Measurements from ENCODE around the gene PSPH. TPM values are rescaled to one million over a fixed set of nuclear protein-coding genes. Genes with fewer than 3 reads are reported as not detected.
"Not testable (repeated sequence)": the region's sequence is repeated elsewhere in the genome, so short reads cannot be mapped to it uniquely, and the experiment has no call there.

PSPH gene
- total RNA-seq: 1 to 10 TPM; 6.2 to 7.8 TPM
- 1 to 10 TPM; 5.7 to 8.0 (median 6.9) TPM for polyA plus RNA-seq
- 3.0 to 37.6 (median 8.1) reads per million in 6 experiments for total RNA-seq

GRCh38 chr7:56051339-56052191 is at the start of gene PSPH, which contains the start of gene CCT6A:
Gene PSPH (minus strand): TSS chr7:56051444. CDS start chr7:56021212, 30,232 bp downstream.
Gene CCT6A (plus strand): TSS chr7:56051765. CDS start chr7:56051849, 84 bp downstream.
- Mint-ChIP-seq H3K36me3 (peaks cover 0 to 36% (median 0%) of the 10 kb centered on the region in 3 donors), H3K9me3 (no peaks in the 10 kb centered on the region), H3K4me3 (peak within 1 kb of the TSS; percentile 91 to 99 (median 96)), H3K4me1 (peaks cover 4 to 44% (median 32%) of the 10 kb centered on the region in 4 donors), H3K27ac (peak within 1 kb of the TSS; percentile 82 to 97 (median 96)), H3K27me3 (no peaks in the 10 kb centered on the region)
- peak; percentile 69 to 91 (median 84) for DNase-seq
- POLR2A ChIA-PET: interaction anchor here (0.6 to 2.2 kb wide), 11 partner anchors 8 to 685 kb away, joined by 3 to 42 read pairs (median 3); partner anchors contain the start of genes CHCHD2 and SUMF2
- ATAC-seq: peak; percentile 85 to 94

DNA sequence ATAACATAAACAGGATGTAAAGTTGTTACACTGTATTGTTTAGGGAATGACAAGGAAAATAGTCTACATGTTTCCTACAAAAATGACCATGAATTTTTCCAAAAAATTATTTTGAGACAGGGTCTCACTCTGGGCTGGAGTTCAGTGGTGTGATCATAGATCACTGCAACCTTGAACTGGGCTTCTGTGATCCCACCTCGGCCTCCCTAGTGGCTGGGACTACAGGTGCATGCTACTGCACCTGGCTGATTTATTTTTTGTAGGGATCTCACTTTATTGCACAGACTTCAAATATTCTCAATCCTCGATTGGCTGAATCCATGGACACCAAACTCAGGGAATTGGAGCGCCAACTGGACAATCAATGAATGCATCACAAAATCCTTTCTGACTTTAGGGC is 48.4 kb upstream of the PSPH start:
- no peaks in the 10 kb centered on the region for H3K9me3 Mint-ChIP-seq
- peak in 1 of 2 donors; percentile 32 for ATAC-seq
- POLR2A ChIA-PET: no interaction called here
- H3K27me3 Mint-ChIP-seq: no peaks in the 10 kb centered on the region
- H3K27ac Mint-ChIP-seq: peak overlapping the region in 3 of 10 donors; percentile 4 to 69 (median 19)
- DNase-seq: no peak
- H3K4me1 Mint-ChIP-seq: peaks cover 5 to 16% (median 10%) of the 10 kb centered on the region in 4 donors
- no peak overlapping the region for H3K4me3 Mint-ChIP-seq
- peaks cover 0 to 54% (median 13%) of the 10 kb centered on the region in 3 donors for H3K36me3 Mint-ChIP-seq

- H3K27me3 Mint-ChIP-seq, H3K27ac Mint-ChIP-seq, POLR2A ChIA-PET: not testable (repeated sequence)
Observed at GRCh38 chr7:56098187-56099008, 47.2 kb upstream of the PSPH start.

GRCh38 chr7:56097700-56098099 is 46.5 kb upstream of the PSPH start:
- H3K27ac Mint-ChIP-seq: no peak overlapping the region
- H3K9me3 Mint-ChIP-seq: no peaks in the 10 kb centered on the region
- POLR2A ChIA-PET: no interaction called here
- H3K4me3 Mint-ChIP-seq: no peak overlapping the region
- ATAC-seq (no peak), DNase-seq (no peak)
- peaks cover 0 to 38% (median 8%) of the 10 kb centered on the region in 3 donors for H3K36me3 Mint-ChIP-seq
- no peaks in the 10 kb centered on the region for H3K27me3 Mint-ChIP-seq
- H3K4me1 Mint-ChIP-seq: peaks cover 2 to 5% (median 3%) of the 10 kb centered on the region in 4 donors

More at GRCh38 chr7:56098187-56099008, 47.2 kb upstream of the PSPH start:
- not testable (repeated sequence) for DNase-seq, H3K9me3 Mint-ChIP-seq, ATAC-seq, H3K4me1 Mint-ChIP-seq, H3K4me3 Mint-ChIP-seq
- H3K36me3 Mint-ChIP-seq: peaks cover 0 to 42% (median 10%) of the 10 kb centered on the region in 3 donors

DNA sequence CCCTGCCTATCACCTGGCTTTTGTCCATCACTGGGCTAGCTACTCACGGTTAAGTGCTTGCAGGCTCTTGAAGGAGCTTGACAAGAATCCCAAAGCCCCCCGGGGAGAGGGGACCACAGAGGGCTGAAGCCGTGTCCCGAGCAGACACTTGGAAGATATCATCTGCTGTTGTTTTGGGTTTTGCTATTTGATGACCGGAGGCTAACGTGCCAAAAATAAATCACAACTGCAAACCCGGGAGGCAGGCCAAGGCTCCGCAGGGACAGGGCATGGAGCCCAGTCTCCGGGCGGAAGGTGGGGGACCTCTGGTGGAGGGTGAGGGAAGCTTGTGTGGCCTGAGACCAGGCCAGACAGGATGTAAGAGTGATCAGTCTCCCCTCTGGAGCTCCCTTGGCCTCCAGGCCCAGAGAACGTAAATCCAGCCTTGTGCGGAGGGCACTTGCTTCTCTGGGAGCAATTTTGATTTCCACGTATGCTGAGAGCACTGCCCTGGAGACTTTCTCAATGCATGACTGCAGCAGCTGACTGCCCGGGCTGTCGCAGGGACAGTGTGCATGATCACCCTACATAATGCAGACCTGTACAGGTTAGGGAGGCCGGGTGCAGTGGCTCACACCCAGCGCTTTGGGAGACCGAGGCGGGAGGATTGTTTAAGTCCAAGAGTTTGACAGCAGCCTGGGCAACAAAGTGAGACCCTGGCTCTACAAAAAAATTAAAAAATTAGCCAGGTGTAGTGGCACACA is 41.7 kb upstream of the PSPH start, which contains the start of gene PHKG1:
TSS of gene PHKG1 (minus strand) at position 164 of the 743 bp plus-strand sequence. CDS start 4,011 bp downstream, outside the sequence.
- POLR2A ChIA-PET: no interaction called here
- ATAC-seq: peak in 1 of 2 donors; percentile 31
- Mint-ChIP-seq H3K9me3 (no peaks in the 10 kb centered on the region), H3K4me3 (no peak within 1 kb of the TSS), H3K27me3 (no peaks in the 10 kb centered on the region), H3K4me1 (no peaks in the 10 kb centered on the region), H3K27ac (peak within 1 kb of the TSS in 5 of 10 donors; percentile 9 to 72 (median 24)), H3K36me3 (peaks cover 0 to 13% (median 4%) of the 10 kb centered on the region in 3 donors)
- no peak for DNase-seq

- H3K9me3 Mint-ChIP-seq, POLR2A ChIA-PET, ATAC-seq, DNase-seq, H3K27me3 Mint-ChIP-seq, H3K4me1 Mint-ChIP-seq, H3K4me3 Mint-ChIP-seq: not testable (repeated sequence)
- H3K36me3 Mint-ChIP-seq: peaks cover 0 to 13% (median 4%) of the 10 kb centered on the region in 3 donors
- H3K27ac Mint-ChIP-seq: peak overlapping the region in 2 of 10 donors; percentile 22 to 27
Observed at GRCh38 chr7:56092388-56092787, 41.1 kb upstream of the PSPH start.

- Mint-ChIP-seq H3K4me3 (no peak overlapping the region), H3K27ac (peak overlapping the region in 2 of 10 donors; percentile 8 to 22), H3K36me3 (peaks cover 0 to 14% (median 4%) of the 10 kb centered on the region in 3 donors), H3K27me3 (no peaks in the 10 kb centered on the region), H3K9me3 (no peaks in the 10 kb centered on the region), H3K4me1 (no peaks in the 10 kb centered on the region)
- POLR2A ChIA-PET: no interaction called here
- DNase-seq: no peak
- peak in 1 of 2 donors; percentile 12 for ATAC-seq
Observed at GRCh38 chr7:56091591-56091990, 40.3 kb upstream of the PSPH start.

GRCh38 chr7:56087445-56087844 is 36.2 kb upstream of the PSPH start:
- no peak for DNase-seq
- Mint-ChIP-seq H3K36me3 (peaks cover 0 to 27% (median 0%) of the 10 kb centered on the region in 3 donors), H3K9me3 (no peaks in the 10 kb centered on the region), H3K27ac (peak overlapping the region in 1 of 10 donors; percentile 15), H3K27me3 (no peaks in the 10 kb centered on the region), H3K4me3 (no peak overlapping the region), H3K4me1 (peaks cover 0 to 3% (median under 1%) of the 10 kb centered on the region in 4 donors)
- ATAC-seq: no peak
- POLR2A ChIA-PET: interaction anchor here (0.6 kb wide), 1 partner anchor 707 kb away, joined by 4 read pairs; no protein-coding TSS in a partner anchor

- POLR2A ChIA-PET: interaction anchor here (0.6 kb wide), 1 partner anchor 706 kb away, joined by 4 read pairs; no protein-coding TSS in a partner anchor
- no peaks in the 10 kb centered on the region for H3K27me3 Mint-ChIP-seq
- ATAC-seq (no peak), DNase-seq (no peak)
- H3K27ac Mint-ChIP-seq: peak overlapping the region in 1 of 10 donors; percentile 67
- H3K4me3 Mint-ChIP-seq: no peak overlapping the region
- peaks cover 0 to 3% (median under 1%) of the 10 kb centered on the region in 4 donors for H3K4me1 Mint-ChIP-seq
- H3K36me3 Mint-ChIP-seq: peaks cover 0 to 27% (median 0%) of the 10 kb centered on the region in 3 donors
- no peaks in the 10 kb centered on the region for H3K9me3 Mint-ChIP-seq
Observed at GRCh38 chr7:56086761-56087160, 35.5 kb upstream of the PSPH start.

- no peak overlapping the region for H3K4me3 Mint-ChIP-seq
- H3K9me3 Mint-ChIP-seq: no peaks in the 10 kb centered on the region
- ATAC-seq (no peak), DNase-seq (no peak)
- POLR2A ChIA-PET: interaction anchor here (0.7 kb wide), 1 partner anchor 25 kb away, joined by 5 read pairs; no protein-coding TSS in a partner anchor
- H3K27ac Mint-ChIP-seq: peak overlapping the region in 2 of 10 donors; percentile 43 to 84
- H3K27me3 Mint-ChIP-seq: no peaks in the 10 kb centered on the region
- peaks cover 0 to 36% (median 0%) of the 10 kb centered on the region in 3 donors for H3K36me3 Mint-ChIP-seq
- peaks cover 0 to 3% (median under 1%) of the 10 kb centered on the region in 4 donors for H3K4me1 Mint-ChIP-seq
Observed at GRCh38 chr7:56083150-56083785, 32.0 kb upstream of the PSPH start.

GRCh38 chr7:56081626-56082340 is 30.5 kb upstream of the PSPH start:
- no peak overlapping the region for H3K4me3 Mint-ChIP-seq
- no peaks in the 10 kb centered on the region for H3K9me3 Mint-ChIP-seq
- POLR2A ChIA-PET: no interaction called here
- DNase-seq (no peak), ATAC-seq (no peak)
- peaks cover 0 to 37% (median 0%) of the 10 kb centered on the region in 3 donors for H3K36me3 Mint-ChIP-seq
- peaks cover 0 to 3% (median 2%) of the 10 kb centered on the region in 4 donors for H3K4me1 Mint-ChIP-seq
- H3K27me3 Mint-ChIP-seq: no peaks in the 10 kb centered on the region
- peak overlapping the region in 3 of 10 donors; percentile 18 to 46 (median 31) for H3K27ac Mint-ChIP-seq

Measured in naive thymus-derived CD8-positive, alpha-beta T cell (primary cell).